NCI-H345 (cell line): ENCODE results near the gene GATB.
A peak's percentile ranks its signal among the peaks of the same experiment; 100 is the strongest.

Source experiments
- DNase-seq: peaks from one replicate; lab custom pipeline; 2025; lab: John Stamatoyannopoulos, UW

The GATB gene

GRCh38 chr4:151694961-151695720 lies 65.7 kb downstream of the GATB start:
- DNase-seq, result no peak

GRCh38 chr4:151692821-151693673 lies 67.8 kb downstream of the GATB start:
- DNase-seq, result no peak

- DNase-seq, result no peak
These were observed 68.4 kb downstream of the GATB start for GRCh38 chr4:151692443-151692782.

- no peak for DNase-seq
These were observed 69.0 kb downstream of the GATB start for GRCh38 chr4:151691639-151692442.

GRCh38 chr4:151690876-151691275 lies 69.9 kb downstream of the GATB start:
- DNase-seq, result no peak

GRCh38 chr4:151690164-151690870 lies 70.5 kb downstream of the GATB start:
- DNase-seq, result no peak

- no peak for DNase-seq
These were observed 71.4 kb downstream of the GATB start for GRCh38 chr4:151689211-151689991.

GRCh38 chr4:151688785-151689043 lies 72.1 kb downstream of the GATB start:
- DNase-seq, result no peak

- no peak for DNase-seq
These were observed 72.6 kb downstream of the GATB start for GRCh38 chr4:151688003-151688784.

GRCh38 chr4:151687021-151687640 lies 73.7 kb downstream of the GATB start:
- DNase-seq, result no peak

- no peak for DNase-seq
These were observed 75.5 kb downstream of the GATB start for GRCh38 chr4:151685303-151685702.

- DNase-seq, result no peak
These were observed 79.7 kb downstream of the GATB start for GRCh38 chr4:151681085-151681484.

- DNase-seq, result no peak
These were observed 81.6 kb downstream of the GATB start for GRCh38 chr4:151679231-151679630.

GRCh38 chr4:151678048-151678872 lies 82.5 kb downstream of the GATB start:
- DNase-seq, result peak; percentile 75

- DNase-seq, result no peak
These were observed 83.6 kb downstream of the GATB start for GRCh38 chr4:151677193-151677592.

- DNase-seq, result no peak
These were observed 84.5 kb downstream of the GATB start for GRCh38 chr4:151676301-151676700.

- no peak for DNase-seq
These were observed 85.3 kb downstream of the GATB start for GRCh38 chr4:151675411-151675971.

- no peak for DNase-seq
These were observed 85.9 kb downstream of the GATB start for GRCh38 chr4:151674804-151675391.
